Measurements from ENCODE around the gene NTMT2. TPM values are rescaled to one million over a fixed set of nuclear protein-coding genes. Genes with fewer than 3 reads are reported as not detected.
A peak's percentile ranks its signal among the peaks of the same experiment; 100 is the strongest.
"Not testable (repeated sequence)": the region's sequence is repeated elsewhere in the genome, so short reads cannot be mapped to it uniquely, and the experiment has no call there.

Gene NTMT2
- polyA plus RNA-seq, 1 donor (not counting 4 experiments of a cell fraction or from before 2014, with no cell fraction given), result not detected

DNA sequence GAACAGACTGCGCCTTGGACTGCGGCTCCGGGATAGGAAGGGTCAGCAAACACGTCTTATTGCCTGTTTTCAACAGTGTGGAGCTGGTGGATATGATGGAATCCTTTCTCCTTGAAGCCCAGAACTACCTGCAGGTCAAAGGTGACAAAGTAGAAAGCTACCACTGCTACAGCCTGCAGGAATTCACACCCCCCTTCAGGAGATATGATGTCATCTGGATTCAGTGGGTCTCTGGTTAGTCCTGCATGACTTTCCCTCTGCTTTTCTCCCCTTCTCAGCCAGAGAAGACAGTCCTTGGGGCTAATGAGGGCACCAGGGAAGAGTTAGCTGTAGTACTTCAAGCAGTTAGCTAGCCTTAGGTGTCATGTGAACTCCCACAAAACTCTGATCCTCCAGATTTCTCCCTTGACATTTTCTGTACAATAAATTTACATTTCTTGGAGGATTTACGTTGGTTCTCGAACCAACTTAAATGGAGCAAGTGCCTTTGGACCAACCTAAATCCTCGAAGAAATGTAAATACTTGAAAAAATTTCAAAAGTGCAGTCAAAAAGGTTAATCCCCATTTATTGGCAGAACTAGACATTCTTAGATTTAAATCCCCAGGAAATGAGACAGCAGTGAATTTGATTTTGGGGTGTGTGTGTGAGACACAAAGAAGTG is 20.9 kb downstream of the NTMT2 start:
- H3K4me2 ChIP-seq (ENCODE audit: control insufficient read depth, extremely low read depth, insufficient read depth, low read depth, low read length), result no peak overlapping the region
- H4K20me1 ChIP-seq (ENCODE audit: control insufficient read depth, extremely low read depth, insufficient read depth, low read length), result no peaks in the 10 kb centered on the region
- no peaks in the 10 kb centered on the region for H3K36me3 ChIP-seq (ENCODE audit: control insufficient read depth in 2 of 2, extremely low read depth in 1 of 2, insufficient read depth in 2 of 2, low read length in 2 of 2)
- FAIRE-seq (no peak), DNase-seq (ENCODE audit: low read depth, low spot score) (no peak)
- no peaks in the 10 kb centered on the region for H3K9me3 ChIP-seq (ENCODE audit: control insufficient read depth, low read depth, low read length)
- H3K27me3 ChIP-seq (ENCODE audit: control insufficient read depth, extremely low read depth, insufficient read depth, low read length), result no peaks in the 10 kb centered on the region
- no peak overlapping the region for H3K27ac ChIP-seq (ENCODE audit: control insufficient read depth, insufficient read depth, low read length)
- no peaks in the 10 kb centered on the region for H3K9me1 ChIP-seq (ENCODE audit: control insufficient read depth, extremely low read depth, insufficient read depth, low read length)
- dilution Hi-C loops (cut with MboI; ENCODE audit: extremely low pct_ligation_motif_present, low sequenced_read_pairs), result no loop called here
- no peaks in the 10 kb centered on the region for H3K79me2 ChIP-seq (ENCODE audit: control insufficient read depth, insufficient read depth, low read length)
- no peak overlapping the region for H3K4me3 ChIP-seq (ENCODE audit: control insufficient read depth in 2 of 3, extremely low read depth in 1 of 3, insufficient read depth in 2 of 3, low read depth in 1 of 3, low read length in 3 of 3)
- H3K4me1 ChIP-seq (ENCODE audit: control insufficient read depth, extremely low read depth, insufficient read depth, low read length), result no peaks in the 10 kb centered on the region
- H2AFZ ChIP-seq (ENCODE audit: control insufficient read depth, low read length), result no peak overlapping the region
- no peak for TF ChIP-seq EZH2 (IDR thresholded peaks at IDR 0.05; ENCODE audit: low read length)
- no peak for TF ChIP-seq CTCF (optimal IDR thresholded peaks at IDR 0.05 in 1 of 3, IDR thresholded peaks at IDR 0.05 in 1 of 3, conservative IDR thresholded peaks at IDR 0.05 in 1 of 3; ENCODE audit: extremely low read depth in 1 of 3, insufficient read depth in 2 of 3, low read length in 3 of 3)
- no peak overlapping the region for H3K9ac ChIP-seq (ENCODE audit: control insufficient read depth, extremely low read depth, insufficient read depth, low read length)

DNA sequence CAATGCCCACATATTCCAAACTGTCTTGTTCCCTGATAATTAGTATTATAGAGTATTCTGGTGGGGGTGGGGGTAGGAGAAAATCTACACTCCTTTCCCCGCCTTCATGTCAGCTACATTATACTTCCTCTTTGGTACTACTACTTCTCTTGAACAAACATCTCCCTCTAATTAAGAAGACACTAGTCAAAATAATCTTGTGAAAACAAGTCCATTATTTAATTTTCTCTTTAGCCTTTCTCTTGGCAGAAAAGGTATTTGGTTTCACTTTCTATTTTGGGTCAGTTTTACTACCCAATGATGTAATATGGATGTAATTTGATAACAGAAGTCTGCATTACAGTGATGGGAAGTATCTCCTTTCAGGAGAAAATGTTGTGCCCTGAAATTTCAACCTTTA is 22.5 kb downstream of the NTMT2 start:
- Histone ChIP-seq H3K36me3 (ENCODE audit: control insufficient read depth in 2 of 2, extremely low read depth in 1 of 2, insufficient read depth in 2 of 2, low read length in 2 of 2) (no peaks in the 10 kb centered on the region), H3K27me3 (ENCODE audit: control insufficient read depth, extremely low read depth, insufficient read depth, low read length) (no peaks in the 10 kb centered on the region), H3K9ac (ENCODE audit: control insufficient read depth, extremely low read depth, insufficient read depth, low read length) (no peak overlapping the region), H3K4me3 (ENCODE audit: control insufficient read depth in 2 of 3, extremely low read depth in 1 of 3, insufficient read depth in 2 of 3, low read depth in 1 of 3, low read length in 3 of 3) (no peak overlapping the region), H3K9me1 (ENCODE audit: control insufficient read depth, extremely low read depth, insufficient read depth, low read length) (no peaks in the 10 kb centered on the region), H4K20me1 (ENCODE audit: control insufficient read depth, extremely low read depth, insufficient read depth, low read length) (no peaks in the 10 kb centered on the region), H3K4me2 (ENCODE audit: control insufficient read depth, extremely low read depth, insufficient read depth, low read depth, low read length) (no peak overlapping the region), H3K27ac (ENCODE audit: control insufficient read depth, insufficient read depth, low read length) (no peak overlapping the region), H3K9me3 (ENCODE audit: control insufficient read depth, low read depth, low read length) (no peaks in the 10 kb centered on the region), H2AFZ (ENCODE audit: control insufficient read depth, low read length) (peak overlapping the region; percentile 38), H3K4me1 (ENCODE audit: control insufficient read depth, extremely low read depth, insufficient read depth, low read length) (no peaks in the 10 kb centered on the region), H3K79me2 (ENCODE audit: control insufficient read depth, insufficient read depth, low read length) (no peaks in the 10 kb centered on the region)
- no peak for DNase-seq (ENCODE audit: low read depth, low spot score)
- dilution Hi-C loops (cut with MboI; ENCODE audit: extremely low pct_ligation_motif_present, low sequenced_read_pairs), result no loop called here
- TF ChIP-seq CTCF (optimal IDR thresholded peaks at IDR 0.05 in 1 of 3, IDR thresholded peaks at IDR 0.05 in 1 of 3, conservative IDR thresholded peaks at IDR 0.05 in 1 of 3; ENCODE audit: extremely low read depth in 1 of 3, insufficient read depth in 2 of 3, low read length in 3 of 3), result no peak
- TF ChIP-seq EZH2 (IDR thresholded peaks at IDR 0.05; ENCODE audit: low read length), result no peak
- no peak for FAIRE-seq

GRCh38 chr1:170170513-170170912 is 24.8 kb downstream of the NTMT2 start:
- H3K4me2 ChIP-seq (ENCODE audit: control insufficient read depth, extremely low read depth, insufficient read depth, low read depth, low read length); H3K27ac ChIP-seq (ENCODE audit: control insufficient read depth, insufficient read depth, low read length); H3K4me1 ChIP-seq (ENCODE audit: control insufficient read depth, extremely low read depth, insufficient read depth, low read length); DNase-seq (ENCODE audit: low read depth, low spot score); H2AFZ ChIP-seq (ENCODE audit: control insufficient read depth, low read length); H3K9me3 ChIP-seq (ENCODE audit: control insufficient read depth, low read depth, low read length); H3K27me3 ChIP-seq (ENCODE audit: control insufficient read depth, extremely low read depth, insufficient read depth, low read length); dilution Hi-C loops (cut with MboI; ENCODE audit: extremely low pct_ligation_motif_present, low sequenced_read_pairs); H3K9ac ChIP-seq (ENCODE audit: control insufficient read depth, extremely low read depth, insufficient read depth, low read length); FAIRE-seq; H3K36me3 ChIP-seq (ENCODE audit: control insufficient read depth in 2 of 2, extremely low read depth in 1 of 2, insufficient read depth in 2 of 2, low read length in 2 of 2); H3K9me1 ChIP-seq (ENCODE audit: control insufficient read depth, extremely low read depth, insufficient read depth, low read length); H4K20me1 ChIP-seq (ENCODE audit: control insufficient read depth, extremely low read depth, insufficient read depth, low read length); H3K79me2 ChIP-seq (ENCODE audit: control insufficient read depth, insufficient read depth, low read length); H3K4me3 ChIP-seq (ENCODE audit: control insufficient read depth in 2 of 3, extremely low read depth in 1 of 3, insufficient read depth in 2 of 3, low read depth in 1 of 3, low read length in 3 of 3): not testable (repeated sequence)
